KMS-11 (cell line): ENCODE measurements around the gene KLHL18.

Experiments
- H2AFZ ChIP-seq: fragments of 200-600 bp; sonication (generic); 2 replicates; pipeline ENCODE4 v1.6.1; 2016; ENCODE audit warnings: antibody characterized with exemption, mixed run types, low read depth
- H3K27ac ChIP-seq: fragments of 200-600 bp; sonication (generic); 2 replicates; pipeline ENCODE4 v1.6.1; 2016; ENCODE audit warnings: mild to moderate bottlenecking, mixed run types
- H3K27me3 ChIP-seq: fragments of 200-600 bp; sonication (generic); 2 replicates; pipeline ENCODE4 v1.6.1; 2017; ENCODE audit warnings: mild to moderate bottlenecking, low read depth, mixed run types, moderate library complexity; ENCODE audit not compliant: insufficient read depth
- H3K36me3 ChIP-seq: fragments of 200-600 bp; sonication (generic); 2 replicates; pipeline ENCODE4 v1.6.1; 2017; ENCODE audit warnings: mild to moderate bottlenecking, mixed run types; ENCODE audit not compliant: insufficient read depth
- H3K4me1 ChIP-seq: fragments of 200-600 bp; sonication (generic); 2 replicates; pipeline ENCODE4 v1.6.1; 2016; ENCODE audit warnings: mild to moderate bottlenecking, low read depth, mixed run types; ENCODE audit not compliant: poor library complexity, severe bottlenecking
- H3K4me2 ChIP-seq: fragments of 200-600 bp; sonication (generic); 2 replicates; pipeline ENCODE4 v1.7.0; 2016; ENCODE audit warnings: mild to moderate bottlenecking, mixed run types
- H3K4me3 ChIP-seq: fragments of 200-600 bp; sonication (generic); IDR thresholded peaks from 2 replicates; pipeline ENCODE4 v1.6.1; 2017; ENCODE audit warnings: low read depth, low read length, mixed read lengths; ENCODE audit not compliant: insufficient read depth
- H3K79me2 ChIP-seq: fragments of 200-600 bp; sonication (generic); 2 replicates; pipeline ENCODE4 v1.6.1; 2016; ENCODE audit warnings: low read depth, mixed run types; ENCODE audit not compliant: insufficient read depth
- H3K9ac ChIP-seq: fragments of 200-600 bp; sonication (generic); 2 replicates; pipeline ENCODE4 v1.6.1; 2016; ENCODE audit warnings: mild to moderate bottlenecking, mixed run types
- H4K20me1 ChIP-seq: fragments of 200-600 bp; sonication (generic); 2 replicates; pipeline ENCODE4 v1.6.1; 2016; ENCODE audit warnings: mild to moderate bottlenecking, mixed run types; ENCODE audit not compliant: insufficient read depth
- TF ChIP-seq, protein P1 (sequence below): fragments of 200-600 bp; sonication (generic); conservative IDR thresholded peaks from 2 replicates; pipeline ENCODE4 v1.6.1; 2017; ENCODE audit warnings: low read depth, mild to moderate bottlenecking, antibody characterized with exemption, low read length, moderate library complexity, mixed read lengths

The KLHL18 gene

GRCh38 chr3:47381317-47382157, 98.8 kb downstream of the KLHL18 start:
- Histone ChIP-seq H2AFZ (peak overlapping the region; percentile 45), H3K79me2 (peaks cover 26% of the 10 kb centered on the region; the same call in 1 of the 2 replicates), H3K36me3 (no peaks in the 10 kb centered on the region), H3K4me3 (peak overlapping the region; percentile 65), H3K27me3 (no peaks in the 10 kb centered on the region), H3K4me1 (peaks cover 6% of the 10 kb centered on the region), H3K4me2 (peak overlapping the region; percentile 72), H3K9ac (peak overlapping the region; percentile 91; the same call in 1 of the 2 replicates), H3K27ac (peak overlapping the region; percentile 86), H4K20me1 (no peaks in the 10 kb centered on the region)
- TF ChIP-seq, protein P1, sequence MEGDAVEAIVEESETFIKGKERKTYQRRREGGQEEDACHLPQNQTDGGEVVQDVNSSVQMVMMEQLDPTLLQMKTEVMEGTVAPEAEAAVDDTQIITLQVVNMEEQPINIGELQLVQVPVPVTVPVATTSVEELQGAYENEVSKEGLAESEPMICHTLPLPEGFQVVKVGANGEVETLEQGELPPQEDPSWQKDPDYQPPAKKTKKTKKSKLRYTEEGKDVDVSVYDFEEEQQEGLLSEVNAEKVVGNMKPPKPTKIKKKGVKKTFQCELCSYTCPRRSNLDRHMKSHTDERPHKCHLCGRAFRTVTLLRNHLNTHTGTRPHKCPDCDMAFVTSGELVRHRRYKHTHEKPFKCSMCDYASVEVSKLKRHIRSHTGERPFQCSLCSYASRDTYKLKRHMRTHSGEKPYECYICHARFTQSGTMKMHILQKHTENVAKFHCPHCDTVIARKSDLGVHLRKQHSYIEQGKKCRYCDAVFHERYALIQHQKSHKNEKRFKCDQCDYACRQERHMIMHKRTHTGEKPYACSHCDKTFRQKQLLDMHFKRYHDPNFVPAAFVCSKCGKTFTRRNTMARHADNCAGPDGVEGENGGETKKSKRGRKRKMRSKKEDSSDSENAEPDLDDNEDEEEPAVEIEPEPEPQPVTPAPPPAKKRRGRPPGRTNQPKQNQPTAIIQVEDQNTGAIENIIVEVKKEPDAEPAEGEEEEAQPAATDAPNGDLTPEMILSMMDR, result no peak

DNA sequence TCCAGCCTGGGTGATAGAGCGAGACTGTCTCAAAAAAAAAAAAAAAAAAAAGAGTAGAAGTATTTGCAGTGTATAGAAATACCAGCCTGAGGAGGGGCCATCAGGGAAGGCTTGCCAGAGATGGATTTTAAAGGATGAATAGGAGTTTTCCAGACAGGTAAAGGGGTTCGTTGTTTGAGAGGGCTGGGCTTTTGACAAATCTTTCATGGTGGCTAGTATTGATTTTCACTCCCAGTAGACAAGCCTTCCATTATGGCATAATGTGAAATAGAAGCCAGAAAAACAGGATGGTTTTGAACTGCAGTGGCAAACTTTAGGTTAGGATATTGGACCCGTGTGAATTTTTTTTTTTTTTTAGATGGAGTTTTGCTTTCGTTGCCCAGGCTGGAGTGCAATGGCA, 101.7 kb downstream of the KLHL18 start:
- H3K79me2 ChIP-seq, result peaks cover 26% of the 10 kb centered on the region; the same call in 1 of the 2 replicates
- TF ChIP-seq, protein P1, result no peak
- H3K4me2 ChIP-seq, result no peak overlapping the region
- no peaks in the 10 kb centered on the region for H3K36me3 ChIP-seq
- no peak overlapping the region for H3K27ac ChIP-seq
- peaks cover 6% of the 10 kb centered on the region for H3K4me1 ChIP-seq
- H2AFZ ChIP-seq, result no peak overlapping the region
- H4K20me1 ChIP-seq, result no peaks in the 10 kb centered on the region
- no peak overlapping the region for H3K9ac ChIP-seq
- H3K27me3 ChIP-seq, result no peaks in the 10 kb centered on the region
- H3K4me3 ChIP-seq, result no peak overlapping the region

GRCh38 chr3:47385007-47385406, 102.3 kb downstream of the KLHL18 start:
- H2AFZ ChIP-seq, result no peak overlapping the region
- H3K4me1 ChIP-seq, result no peaks in the 10 kb centered on the region
- H3K79me2 ChIP-seq, result peaks cover 26% of the 10 kb centered on the region; the same call in 1 of the 2 replicates
- H3K36me3 ChIP-seq, result no peaks in the 10 kb centered on the region
- no peaks in the 10 kb centered on the region for H4K20me1 ChIP-seq
- H3K27me3 ChIP-seq, result no peaks in the 10 kb centered on the region
- H3K4me2 ChIP-seq, result no peak overlapping the region
- H3K27ac ChIP-seq, result no peak overlapping the region
- no peak overlapping the region for H3K9ac ChIP-seq
- TF ChIP-seq, protein P1, result no peak
- H3K4me3 ChIP-seq, result no peak overlapping the region

- peaks cover 26% of the 10 kb centered on the region; the same call in 1 of the 2 replicates for H3K79me2 ChIP-seq
- H3K27me3 ChIP-seq, result no peaks in the 10 kb centered on the region
- no peak overlapping the region for H3K27ac ChIP-seq
- H3K4me3 ChIP-seq, result no peak overlapping the region
- no peak overlapping the region for H2AFZ ChIP-seq
- H3K36me3 ChIP-seq, result no peaks in the 10 kb centered on the region
- H3K4me1 ChIP-seq, result no peaks in the 10 kb centered on the region
- no peak overlapping the region for H3K9ac ChIP-seq
- no peak overlapping the region for H3K4me2 ChIP-seq
- TF ChIP-seq, protein P1, result no peak
- H4K20me1 ChIP-seq, result no peaks in the 10 kb centered on the region
Measured at GRCh38 chr3:47385796-47386195, 103.1 kb downstream of the KLHL18 start.
